Liver (tissue), 9 donors: ENCODE data around the gene SESN3. TPM values are rescaled to one million over a fixed set of nuclear protein-coding genes. Genes with fewer than 3 reads are reported as not detected.
A peak's percentile ranks its signal among the peaks of the same experiment; 100 is the strongest.

Experiments
- DNase-seq: peaks from one replicate; pipeline ENCODE4 v3.0.0-alpha.2; 2017; ENCODE audit warnings: low spot score
- H3K27ac ChIP-seq, 2 donors: one replicate each; pipeline ENCODE4 v1.7.0; 2013; ENCODE audit warnings: inconsistent platforms in 2 of 2, low read length in 2 of 2, control low read depth in 1 of 2, low read depth in 1 of 2, mild to moderate bottlenecking in 1 of 2
- H3K27me3 ChIP-seq, 4 donors: one replicate each; pipeline versions ENCODE4 v1.6.1 to v1.7.0; 2013; ENCODE audit warnings: low read length in 3 of 4, inconsistent platforms in 1 of 4, mild to moderate bottlenecking in 1 of 4, moderate library complexity in 1 of 4; ENCODE audit not compliant: control insufficient read depth in 4 of 4, insufficient read depth in 4 of 4
- H3K36me3 ChIP-seq, 4 donors: one replicate each; pipeline versions ENCODE4 v1.6.1 to v1.7.0; 2013; ENCODE audit warnings: low read length in 3 of 4, mild to moderate bottlenecking in 3 of 4, low read depth in 1 of 4, moderate library complexity in 1 of 4; ENCODE audit not compliant: control insufficient read depth in 4 of 4, insufficient read depth in 3 of 4
- H3K4me1 ChIP-seq, 4 donors: one replicate each; pipeline versions ENCODE4 v1.6.1 to v1.7.0; 2013; ENCODE audit warnings: low read length in 3 of 4, mild to moderate bottlenecking in 3 of 4, moderate library complexity in 1 of 4; ENCODE audit not compliant: control insufficient read depth in 4 of 4, insufficient read depth in 4 of 4
- H3K4me3 ChIP-seq, 3 donors: one replicate each; pipeline versions ENCODE4 v1.6.1 to v1.7.0; 2013; ENCODE audit warnings: low read length in 3 of 3, control low read depth in 1 of 3, low read depth in 1 of 3, mild to moderate bottlenecking in 1 of 3
- H3K9ac ChIP-seq, 2 donors: one replicate each; pipeline ENCODE4 v1.7.0; 2013; ENCODE audit warnings: low read length in 2 of 2, mild to moderate bottlenecking in 2 of 2, moderate library complexity in 2 of 2, control low read depth in 1 of 2, low read depth in 1 of 2
- H3K9me3 ChIP-seq, 4 donors: one replicate each; pipeline versions ENCODE4 v1.6.1 to v1.7.0; 2013; ENCODE audit warnings: low read length in 3 of 4; ENCODE audit not compliant: control insufficient read depth in 4 of 4
- EGR1 ChIP-seq, 2 donors: IDR thresholded peaks; 2 replicates each; pipeline ENCODE4 v1.6.1; 2016 to 2018; ENCODE audit warnings: antibody characterized with exemption in 2 of 2, low read depth in 2 of 2
- FOXA1 ChIP-seq: IDR thresholded peaks from 2 replicates; pipeline ENCODE4 v1.6.1; 2016; ENCODE audit warnings: antibody characterized with exemption
- FOXA2 ChIP-seq: IDR thresholded peaks from 2 replicates; pipeline ENCODE4 v1.6.1; 2016; ENCODE audit warnings: antibody characterized with exemption
- GABPA ChIP-seq, 2 donors: IDR thresholded peaks in 1 of 2; conservative IDR thresholded peaks in 1 of 2; 2 replicates each; pipeline ENCODE4 v1.6.1; 2016; ENCODE audit warnings: antibody characterized with exemption in 2 of 2, mild to moderate bottlenecking in 1 of 2, moderate library complexity in 1 of 2
- HNF4A ChIP-seq, 2 donors: conservative IDR thresholded peaks; 2 replicates each; pipeline ENCODE4 v1.6.1; 2016; ENCODE audit warnings: antibody characterized with exemption in 2 of 2, mild to moderate bottlenecking in 2 of 2
- HNF4G ChIP-seq: IDR thresholded peaks from 2 replicates; pipeline ENCODE4 v1.6.1; 2016; ENCODE audit warnings: antibody characterized with exemption
- JUND ChIP-seq, 2 donors: IDR thresholded peaks; 2 replicates each; pipeline ENCODE4 v1.6.1; 2016; ENCODE audit warnings: antibody characterized with exemption in 2 of 2
- NR2F2 ChIP-seq: IDR thresholded peaks from 2 replicates; pipeline ENCODE4 v1.6.1; 2016; ENCODE audit warnings: antibody characterized with exemption
- RXRA ChIP-seq, 2 donors: IDR thresholded peaks; 2 replicates each; pipeline ENCODE4 v1.6.1; 2017 to 2018; ENCODE audit warnings: antibody characterized with exemption in 2 of 2, mild to moderate bottlenecking in 1 of 2
- SP1 ChIP-seq: IDR thresholded peaks from 2 replicates; pipeline ENCODE4 v1.6.1; 2018; ENCODE audit warnings: antibody characterized with exemption, mild to moderate bottlenecking
- TAF1 ChIP-seq: conservative IDR thresholded peaks from 2 replicates; pipeline ENCODE4 v1.6.1; 2016; ENCODE audit warnings: antibody characterized with exemption, mild to moderate bottlenecking
- YY1 ChIP-seq: IDR thresholded peaks from 2 replicates; pipeline ENCODE4 v1.6.1; 2016; ENCODE audit warnings: antibody characterized with exemption, mild to moderate bottlenecking
- WGBS: extraction: QIAGEN DNeasy Blood & Tissue Kit; methylation state at CpG from one replicate; pipeline ENCODE4 v1.1.7; 2013; 5-methylcytosine and 5-hydroxymethylcytosine counted together
- polyA plus RNA-seq, 2 donors: library from polyadenylated mRNA; stranded (reverse) in 1 of 2; unstranded in 1 of 2; fragments of 200-250 nt in 1 of 2; fragments of >200 nt in 1 of 2; fragmentation: Nextera tagmentation in 1 of 2; extraction: Ambion mirVana in 1 of 2; gene quantifications; one replicate each; pipeline versions ENCODE4 v1.2.1 to v1.2.3, GENCODE V29; 2013 to 2015
- total RNA-seq, 2 donors: library from RNA; depleted of rRNA; stranded (reverse); fragments of >200 nt; gene quantifications; one replicate each; pipeline ENCODE4 v1.2.3, GENCODE V29; 2014
- TF ChIP-seq, protein P1 (sequence below): IDR thresholded peaks from 2 replicates; pipeline ENCODE4 v1.6.1; 2016; ENCODE audit warnings: antibody characterized with exemption, mild to moderate bottlenecking
- TF ChIP-seq, protein P2 (sequence below): fragments of 150-350 bp; IDR thresholded peaks from 2 replicates; pipeline ENCODE4 v1.5.1; 2017; ENCODE audit warnings: improper control_type of control experiment, low read depth, low read length; ENCODE audit not compliant: missing input control
- TF ChIP-seq, protein P3 (sequence below): IDR thresholded peaks from 2 replicates; pipeline ENCODE4 v1.6.1; 2016; ENCODE audit warnings: antibody characterized with exemption
- TF ChIP-seq, protein P4 (sequence below): IDR thresholded peaks from 2 replicates; pipeline ENCODE4 v1.6.1; 2016; ENCODE audit warnings: antibody characterized with exemption
- TF ChIP-seq, protein P5 (sequence below): IDR thresholded peaks from 2 replicates; pipeline ENCODE4 v1.6.1; 2016; ENCODE audit warnings: antibody characterized with exemption
- donor health status: healthy.
- donor health status: healthy.
- donor health status: healthy.
- donor health status: healthy.
- donor health status: healthy.

SESN3 gene
- total and polyA plus RNA-seq, 4 donors: 0.85 to 46.6 (median 2.6) TPM

DNA sequence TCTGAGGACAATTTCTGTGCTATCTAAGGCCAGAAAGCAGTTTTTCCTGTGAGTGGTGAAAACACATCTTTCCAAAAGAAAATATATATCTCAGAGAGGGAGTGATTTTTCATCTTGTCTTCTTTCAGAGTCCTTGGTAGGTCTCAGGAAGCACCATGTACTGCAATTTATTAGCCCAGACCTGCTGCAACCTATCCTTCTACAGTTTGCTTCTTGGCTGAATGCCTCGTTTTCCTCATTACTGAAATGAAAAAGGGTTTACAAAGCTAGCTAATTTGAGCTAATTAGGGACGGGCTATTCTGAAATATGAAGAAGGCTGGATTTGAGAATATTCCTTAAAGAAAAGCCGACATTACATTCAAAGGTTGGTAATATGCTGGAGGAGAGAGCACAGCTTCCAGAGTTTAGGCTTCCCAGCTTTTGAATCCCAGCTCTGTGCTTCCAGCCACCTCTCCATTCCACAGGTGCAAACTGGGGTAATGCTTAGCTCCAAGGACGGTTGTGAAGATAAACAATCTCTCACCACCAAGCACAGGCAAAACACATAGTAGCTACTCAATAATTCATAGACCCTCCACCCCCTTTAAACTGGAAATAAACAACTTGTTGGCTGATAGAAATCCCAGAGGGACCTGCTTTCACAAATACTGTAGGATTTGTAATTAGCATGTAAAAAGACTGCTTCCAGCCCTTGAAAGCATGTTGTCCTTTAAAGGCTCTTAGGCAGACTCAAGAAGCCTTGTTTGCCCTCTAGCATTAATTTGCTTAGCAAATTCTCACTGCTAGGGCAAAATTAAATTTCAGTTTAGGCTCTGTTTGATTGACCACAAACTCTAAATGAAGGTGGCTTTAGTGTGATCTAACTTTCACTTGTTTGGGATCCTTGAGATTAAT is 24.5 kb upstream of the SESN3 start:
- peak overlapping the region in 1 of 2 donors; percentile 1 for H3K27ac ChIP-seq
- no peak overlapping the region for H3K4me3 ChIP-seq
- 83% methylated on average over 4 of the region's 4 CpGs for WGBS
- H3K36me3 ChIP-seq: no peaks in the 10 kb centered on the region
- no peak overlapping the region for H3K9ac ChIP-seq
- peaks cover 0 to 2% (median 0%) of the 10 kb centered on the region in 4 donors for H3K9me3 ChIP-seq
- no peaks in the 10 kb centered on the region for H3K27me3 ChIP-seq
- DNase-seq: no peak
- H3K4me1 ChIP-seq: peaks cover 0 to 2% (median 0%) of the 10 kb centered on the region in 4 donors
- TF ChIP-seq FOXA2 (no peak), TAF1 (no peak), JUND (IDR thresholded peaks at IDR 0.05) (no peak), HNF4G (no peak), FOXA1 (no peak), GABPA (IDR thresholded peaks at IDR 0.05 in 1 of 2, conservative IDR thresholded peaks at IDR 0.05 in 1 of 2) (no peak), YY1 (no peak)
- TF ChIP-seq, protein P1, sequence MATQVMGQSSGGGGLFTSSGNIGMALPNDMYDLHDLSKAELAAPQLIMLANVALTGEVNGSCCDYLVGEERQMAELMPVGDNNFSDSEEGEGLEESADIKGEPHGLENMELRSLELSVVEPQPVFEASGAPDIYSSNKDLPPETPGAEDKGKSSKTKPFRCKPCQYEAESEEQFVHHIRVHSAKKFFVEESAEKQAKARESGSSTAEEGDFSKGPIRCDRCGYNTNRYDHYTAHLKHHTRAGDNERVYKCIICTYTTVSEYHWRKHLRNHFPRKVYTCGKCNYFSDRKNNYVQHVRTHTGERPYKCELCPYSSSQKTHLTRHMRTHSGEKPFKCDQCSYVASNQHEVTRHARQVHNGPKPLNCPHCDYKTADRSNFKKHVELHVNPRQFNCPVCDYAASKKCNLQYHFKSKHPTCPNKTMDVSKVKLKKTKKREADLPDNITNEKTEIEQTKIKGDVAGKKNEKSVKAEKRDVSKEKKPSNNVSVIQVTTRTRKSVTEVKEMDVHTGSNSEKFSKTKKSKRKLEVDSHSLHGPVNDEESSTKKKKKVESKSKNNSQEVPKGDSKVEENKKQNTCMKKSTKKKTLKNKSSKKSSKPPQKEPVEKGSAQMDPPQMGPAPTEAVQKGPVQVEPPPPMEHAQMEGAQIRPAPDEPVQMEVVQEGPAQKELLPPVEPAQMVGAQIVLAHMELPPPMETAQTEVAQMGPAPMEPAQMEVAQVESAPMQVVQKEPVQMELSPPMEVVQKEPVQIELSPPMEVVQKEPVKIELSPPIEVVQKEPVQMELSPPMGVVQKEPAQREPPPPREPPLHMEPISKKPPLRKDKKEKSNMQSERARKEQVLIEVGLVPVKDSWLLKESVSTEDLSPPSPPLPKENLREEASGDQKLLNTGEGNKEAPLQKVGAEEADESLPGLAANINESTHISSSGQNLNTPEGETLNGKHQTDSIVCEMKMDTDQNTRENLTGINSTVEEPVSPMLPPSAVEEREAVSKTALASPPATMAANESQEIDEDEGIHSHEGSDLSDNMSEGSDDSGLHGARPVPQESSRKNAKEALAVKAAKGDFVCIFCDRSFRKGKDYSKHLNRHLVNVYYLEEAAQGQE: no peak
- TF ChIP-seq, protein P2, sequence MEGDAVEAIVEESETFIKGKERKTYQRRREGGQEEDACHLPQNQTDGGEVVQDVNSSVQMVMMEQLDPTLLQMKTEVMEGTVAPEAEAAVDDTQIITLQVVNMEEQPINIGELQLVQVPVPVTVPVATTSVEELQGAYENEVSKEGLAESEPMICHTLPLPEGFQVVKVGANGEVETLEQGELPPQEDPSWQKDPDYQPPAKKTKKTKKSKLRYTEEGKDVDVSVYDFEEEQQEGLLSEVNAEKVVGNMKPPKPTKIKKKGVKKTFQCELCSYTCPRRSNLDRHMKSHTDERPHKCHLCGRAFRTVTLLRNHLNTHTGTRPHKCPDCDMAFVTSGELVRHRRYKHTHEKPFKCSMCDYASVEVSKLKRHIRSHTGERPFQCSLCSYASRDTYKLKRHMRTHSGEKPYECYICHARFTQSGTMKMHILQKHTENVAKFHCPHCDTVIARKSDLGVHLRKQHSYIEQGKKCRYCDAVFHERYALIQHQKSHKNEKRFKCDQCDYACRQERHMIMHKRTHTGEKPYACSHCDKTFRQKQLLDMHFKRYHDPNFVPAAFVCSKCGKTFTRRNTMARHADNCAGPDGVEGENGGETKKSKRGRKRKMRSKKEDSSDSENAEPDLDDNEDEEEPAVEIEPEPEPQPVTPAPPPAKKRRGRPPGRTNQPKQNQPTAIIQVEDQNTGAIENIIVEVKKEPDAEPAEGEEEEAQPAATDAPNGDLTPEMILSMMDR: no peak

DNA sequence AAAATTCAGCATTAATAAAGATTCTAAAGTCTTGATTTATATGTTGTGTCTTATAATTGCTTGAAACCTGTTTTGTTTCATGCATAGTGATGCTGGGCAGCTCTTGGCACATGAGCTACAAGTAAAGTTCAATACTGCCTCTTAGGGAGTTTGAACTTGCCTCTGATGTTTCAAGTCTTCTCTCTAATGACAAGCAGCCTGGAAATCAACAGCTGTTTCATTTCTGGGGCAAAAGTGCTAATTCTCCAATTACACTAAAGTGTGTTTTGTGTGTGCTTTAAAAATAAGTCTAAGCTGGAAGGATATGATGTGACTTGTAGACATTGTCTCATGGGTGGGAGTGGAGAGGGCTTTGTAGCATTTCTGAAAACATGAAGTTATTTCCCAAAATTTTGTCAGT is 23.7 kb upstream of the SESN3 start:
- no peak overlapping the region for H3K4me3 ChIP-seq
- TF ChIP-seq GABPA (IDR thresholded peaks at IDR 0.05 in 1 of 2, conservative IDR thresholded peaks at IDR 0.05 in 1 of 2): no peak
- TF ChIP-seq HNF4G: no peak
- TF ChIP-seq, protein P3, sequence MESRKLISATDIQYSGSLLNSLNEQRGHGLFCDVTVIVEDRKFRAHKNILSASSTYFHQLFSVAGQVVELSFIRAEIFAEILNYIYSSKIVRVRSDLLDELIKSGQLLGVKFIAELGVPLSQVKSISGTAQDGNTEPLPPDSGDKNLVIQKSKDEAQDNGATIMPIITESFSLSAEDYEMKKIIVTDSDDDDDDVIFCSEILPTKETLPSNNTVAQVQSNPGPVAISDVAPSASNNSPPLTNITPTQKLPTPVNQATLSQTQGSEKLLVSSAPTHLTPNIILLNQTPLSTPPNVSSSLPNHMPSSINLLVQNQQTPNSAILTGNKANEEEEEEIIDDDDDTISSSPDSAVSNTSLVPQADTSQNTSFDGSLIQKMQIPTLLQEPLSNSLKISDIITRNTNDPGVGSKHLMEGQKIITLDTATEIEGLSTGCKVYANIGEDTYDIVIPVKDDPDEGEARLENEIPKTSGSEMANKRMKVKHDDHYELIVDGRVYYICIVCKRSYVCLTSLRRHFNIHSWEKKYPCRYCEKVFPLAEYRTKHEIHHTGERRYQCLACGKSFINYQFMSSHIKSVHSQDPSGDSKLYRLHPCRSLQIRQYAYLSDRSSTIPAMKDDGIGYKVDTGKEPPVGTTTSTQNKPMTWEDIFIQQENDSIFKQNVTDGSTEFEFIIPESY: no peak
- TF ChIP-seq TAF1: no peak
- no peak for TF ChIP-seq SP1
- TF ChIP-seq NR2F2: no peak
- TF ChIP-seq, protein P4, sequence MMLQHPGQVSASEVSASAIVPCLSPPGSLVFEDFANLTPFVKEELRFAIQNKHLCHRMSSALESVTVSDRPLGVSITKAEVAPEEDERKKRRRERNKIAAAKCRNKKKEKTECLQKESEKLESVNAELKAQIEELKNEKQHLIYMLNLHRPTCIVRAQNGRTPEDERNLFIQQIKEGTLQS: no peak
- no peak for TF ChIP-seq HNF4A (conservative IDR thresholded peaks at IDR 0.05)
- no peak for TF ChIP-seq FOXA1
- TF ChIP-seq, protein P5, sequence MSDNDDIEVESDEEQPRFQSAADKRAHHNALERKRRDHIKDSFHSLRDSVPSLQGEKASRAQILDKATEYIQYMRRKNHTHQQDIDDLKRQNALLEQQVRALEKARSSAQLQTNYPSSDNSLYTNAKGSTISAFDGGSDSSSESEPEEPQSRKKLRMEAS: no peak
- TF ChIP-seq, protein P1: no peak
- no peak for TF ChIP-seq RXRA (IDR thresholded peaks at IDR 0.05)
- no peak for TF ChIP-seq EGR1 (IDR thresholded peaks at IDR 0.05; ENCODE audit: low read depth in 2 of 2)
- no peak for TF ChIP-seq YY1
- no peak for TF ChIP-seq JUND (IDR thresholded peaks at IDR 0.05)
- H3K9ac ChIP-seq: peak overlapping the region in 1 of 2 donors; percentile 13
- no peaks in the 10 kb centered on the region for H3K36me3 ChIP-seq
- H3K27me3 ChIP-seq: no peaks in the 10 kb centered on the region
- H3K4me1 ChIP-seq: peaks cover 0 to 2% (median 0%) of the 10 kb centered on the region in 4 donors
- DNase-seq: no peak
- H3K9me3 ChIP-seq: peaks cover 0 to 2% (median 0%) of the 10 kb centered on the region in 4 donors
- no peak overlapping the region for H3K27ac ChIP-seq
